Esophagus muscularis mucosa (tissue), 4 donors: ENCODE data around the gene THEMIS. TPM values are rescaled to one million over a fixed set of nuclear protein-coding genes. Genes with fewer than 3 reads are reported as not detected.

Experiments used
- DNase-seq: peaks from one replicate; pipeline ENCODE4 v3.0.0-alpha.2; 2017; ENCODE audit errors: extremely low spot score
- H3K27ac ChIP-seq, 4 donors: fragments of 200-600 bp; sonication (generic); replicated peaks in 1 of 4; 1 replicate in 3 of 4; 2 replicates in 1 of 4; pipeline ENCODE4 v1.5.1; 2016 to 2019; ENCODE audit warnings: mild to moderate bottlenecking in 1 of 4
- H3K27me3 ChIP-seq, 4 donors: fragments of 200-600 bp; sonication (generic); one replicate each; pipeline versions ENCODE4 v1.5.1 to v1.6.0; 2016 to 2019
- H3K36me3 ChIP-seq, 4 donors: fragments of 200-600 bp; sonication (generic); one replicate each; pipeline ENCODE4 v1.5.1; 2016 to 2019
- H3K4me1 ChIP-seq, 4 donors: fragments of 200-600 bp; sonication (generic); one replicate each; pipeline ENCODE4 v1.5.1; 2016 to 2019
- H3K4me3 ChIP-seq, 4 donors: fragments of 200-600 bp; sonication (generic); 1 replicate in 2 of 4; 2 replicates in 2 of 4; pipeline ENCODE4 v1.5.1; 2016 to 2019; ENCODE audit warnings: mild to moderate bottlenecking in 4 of 4, moderate library complexity in 1 of 4
- H3K9me3 ChIP-seq, 4 donors: fragments of 200-600 bp; sonication (generic); 1 replicate in 3 of 4; 2 replicates in 1 of 4; pipeline ENCODE4 v1.5.1; 2016 to 2019
- CTCF ChIP-seq, 3 experiments: fragments of 200-600 bp in 2 of 3; fragments of 450-650 bp in 1 of 3; sonication (generic) in 2 of 3; IDR thresholded peaks; one replicate each; pipeline ENCODE4 v1.5.1; 2017 to 2019; ENCODE audit warnings: antibody characterized with exemption in 3 of 3, mild to moderate bottlenecking in 2 of 3, moderate library complexity in 1 of 3
- EP300 ChIP-seq: sonication (generic); formaldehyde crosslinking; IDR thresholded peaks from one replicate; pipeline ENCODE4 v1.6.1; 2017; ENCODE audit warnings: antibody characterized with exemption
- POLR2A ChIP-seq: fragments of 450-650 bp; IDR thresholded peaks from one replicate; pipeline ENCODE4 v1.6.1; 2017; ENCODE audit warnings: antibody characterized with exemption, moderate library complexity, mild to moderate bottlenecking, low read depth
- POLR2AphosphoS5 ChIP-seq, 2 donors: sonication (generic); formaldehyde crosslinking; IDR thresholded peaks; one replicate each; pipeline ENCODE4 v1.6.1; 2017; ENCODE audit warnings: antibody characterized with exemption in 2 of 2
- WGBS: methylation state at CpG from one replicate; pipeline ENCODE4 v1.1.5; 2018; 5-methylcytosine and 5-hydroxymethylcytosine counted together
- intact Hi-C: fragments of 100-400 bp; cut with DNase I; formaldehyde crosslinking; loops from one replicate; pipeline ENCODE4 v1.15.1; 2023
- total RNA-seq, 4 donors: library from RNA; depleted of rRNA; stranded (reverse); fragments of >200 nt; gene quantifications; one replicate each; pipeline versions ENCODE4 v1.1.0 to v1.2.1, GENCODE V29; 2016

Gene THEMIS
- total RNA-seq, 4 donors from 2014 or later: 0.23 to 0.99 (median 0.61) TPM

GRCh38 chr6:127841811-127842210, 59.0 kb downstream of the THEMIS start:
- H3K27ac ChIP-seq: no peak overlapping the region
- no peak for TF ChIP-seq POLR2A
- no peak for TF ChIP-seq EP300
- TF ChIP-seq CTCF (IDR thresholded peaks at IDR 0.05): no peak
- TF ChIP-seq POLR2AphosphoS5 (IDR thresholded peaks at IDR 0.05): no peak
- no peaks in the 10 kb centered on the region for H3K36me3 ChIP-seq
- no peak overlapping the region for H3K4me3 ChIP-seq
- WGBS: 41% methylated on average over 1 of the region's 1 CpG
- no peaks in the 10 kb centered on the region for H3K9me3 ChIP-seq
- intact Hi-C loops: no loop called here
- H3K4me1 ChIP-seq: no peaks in the 10 kb centered on the region
- no peak for DNase-seq
- H3K27me3 ChIP-seq: no peaks in the 10 kb centered on the region

GRCh38 chr6:127834136-127834535, 66.7 kb downstream of the THEMIS start:
- 89% methylated on average over 7 of the region's 7 CpGs for WGBS

GRCh38 chr6:127833336-127833735, 67.5 kb downstream of the THEMIS start:
- Histone ChIP-seq H3K4me1 (no peaks in the 10 kb centered on the region), H3K9me3 (no peaks in the 10 kb centered on the region), H3K27me3 (no peaks in the 10 kb centered on the region), H3K36me3 (no peaks in the 10 kb centered on the region), H3K27ac (no peak overlapping the region), H3K4me3 (no peak overlapping the region)
- no peak for TF ChIP-seq POLR2A
- TF ChIP-seq CTCF (IDR thresholded peaks at IDR 0.05): no peak
- TF ChIP-seq EP300: no peak
- no peak for TF ChIP-seq POLR2AphosphoS5 (IDR thresholded peaks at IDR 0.05)
- DNase-seq: no peak
- intact Hi-C loops: no loop called here

More at GRCh38 chr6:127834136-127834535, 66.7 kb downstream of the THEMIS start:
- no peak for DNase-seq
- Histone ChIP-seq H3K9me3 (no peaks in the 10 kb centered on the region), H3K4me1 (no peaks in the 10 kb centered on the region), H3K27me3 (no peaks in the 10 kb centered on the region), H3K4me3 (no peak overlapping the region), H3K36me3 (no peaks in the 10 kb centered on the region), H3K27ac (no peak overlapping the region)
- TF ChIP-seq CTCF (IDR thresholded peaks at IDR 0.05) (no peak), EP300 (no peak), POLR2AphosphoS5 (IDR thresholded peaks at IDR 0.05) (no peak)
- intact Hi-C loops: no loop called here

- Histone ChIP-seq H3K27ac (no peak overlapping the region), H3K4me1 (no peaks in the 10 kb centered on the region), H3K4me3 (no peak overlapping the region), H3K27me3 (no peaks in the 10 kb centered on the region), H3K36me3 (no peaks in the 10 kb centered on the region), H3K9me3 (no peaks in the 10 kb centered on the region)
- no peak for DNase-seq
- WGBS: 27% methylated on average over 1 of the region's 1 CpG
- TF ChIP-seq CTCF (IDR thresholded peaks at IDR 0.05): no peak
- TF ChIP-seq POLR2AphosphoS5 (IDR thresholded peaks at IDR 0.05): no peak
- TF ChIP-seq EP300: no peak
- TF ChIP-seq POLR2A: no peak
- intact Hi-C loops: no loop called here
These were observed 68.5 kb downstream of the THEMIS start for GRCh38 chr6:127832381-127832780.

GRCh38 chr6:127824061-127824460, 76.8 kb downstream of the THEMIS start:
- Histone ChIP-seq H3K27ac (no peak overlapping the region), H3K27me3 (no peaks in the 10 kb centered on the region), H3K4me1 (no peaks in the 10 kb centered on the region), H3K36me3 (no peaks in the 10 kb centered on the region), H3K4me3 (no peak overlapping the region), H3K9me3 (no peaks in the 10 kb centered on the region)
- TF ChIP-seq EP300 (no peak), POLR2A (no peak), CTCF (IDR thresholded peaks at IDR 0.05) (no peak), POLR2AphosphoS5 (IDR thresholded peaks at IDR 0.05) (no peak)
- no peak for DNase-seq
- intact Hi-C loops: no loop called here
- WGBS: 62% methylated on average over 3 of the region's 3 CpGs
